ENCODE measurements around the gene NCOA7. TPM values are rescaled to one million over a fixed set of nuclear protein-coding genes. Genes with fewer than 3 reads are reported as not detected.

NCOA7 gene
- total and polyA plus RNA-seq, 4 donors: 8.6 to 40.9 (median 17.6) TPM

- Histone ChIP-seq H3K36me3 (ENCODE audit: control insufficient read depth in 4 of 4, insufficient read depth in 3 of 4, low read depth in 1 of 4, low read length in 3 of 4) (peaks cover 2 to 19% (median 9%) of the 10 kb centered on the region in 4 donors), H3K27me3 (ENCODE audit: control insufficient read depth in 4 of 4, insufficient read depth in 4 of 4, low read length in 3 of 4) (no peaks in the 10 kb centered on the region), H3K9ac (ENCODE audit: low read depth in 1 of 2, low read length in 2 of 2) (no peak overlapping the region), H3K4me3 (ENCODE audit: low read depth in 1 of 3, low read length in 3 of 3) (no peak overlapping the region), H3K4me1 (ENCODE audit: control insufficient read depth in 4 of 4, insufficient read depth in 4 of 4, low read length in 3 of 4) (peaks cover 0 to 3% (median 3%) of the 10 kb centered on the region in 4 donors), H3K27ac (ENCODE audit: low read depth in 1 of 2, low read length in 2 of 2) (no peak overlapping the region), H3K9me3 (ENCODE audit: control insufficient read depth in 4 of 4, low read length in 3 of 4) (no peaks in the 10 kb centered on the region)
- 92% methylated on average over 42 of the region's 42 CpGs for WGBS
- no peak for DNase-seq (ENCODE audit: low spot score)
- TF ChIP-seq ATF3 (IDR thresholded peaks at IDR 0.05) (no peak), FOXA1 (IDR thresholded peaks at IDR 0.05) (no peak), HNF4A (conservative IDR thresholded peaks at IDR 0.05) (no peak), MAX (IDR thresholded peaks at IDR 0.05) (no peak), NR2F2 (IDR thresholded peaks at IDR 0.05) (no peak), JUND (IDR thresholded peaks at IDR 0.05) (no peak), FOXA2 (IDR thresholded peaks at IDR 0.05) (no peak), RAD21 (IDR thresholded peaks at IDR 0.05) (no peak), REST (IDR thresholded peaks at IDR 0.05) (no peak), SP1 (IDR thresholded peaks at IDR 0.05) (no peak), RXRA (IDR thresholded peaks at IDR 0.05) (no peak), TAF1 (conservative IDR thresholded peaks at IDR 0.05) (no peak), EGR1 (IDR thresholded peaks at IDR 0.05; ENCODE audit: low read depth in 2 of 2) (no peak)
Observed at GRCh38 chr6:125759184-125759902, 31.4 kb upstream of the NCOA7 start.

GRCh38 chr6:125759959-125760457 is 30.8 kb upstream of the NCOA7 start:
- Histone ChIP-seq H3K4me3 (ENCODE audit: low read depth in 1 of 3, low read length in 3 of 3) (no peak overlapping the region), H3K9me3 (ENCODE audit: control insufficient read depth in 4 of 4, low read length in 3 of 4) (no peaks in the 10 kb centered on the region), H3K9ac (ENCODE audit: low read depth in 1 of 2, low read length in 2 of 2) (no peak overlapping the region), H3K27ac (ENCODE audit: low read depth in 1 of 2, low read length in 2 of 2) (no peak overlapping the region), H3K27me3 (ENCODE audit: control insufficient read depth in 4 of 4, insufficient read depth in 4 of 4, low read length in 3 of 4) (no peaks in the 10 kb centered on the region), H3K36me3 (ENCODE audit: control insufficient read depth in 4 of 4, insufficient read depth in 3 of 4, low read depth in 1 of 4, low read length in 3 of 4) (peaks cover 2 to 19% (median 9%) of the 10 kb centered on the region in 4 donors), H3K4me1 (ENCODE audit: control insufficient read depth in 4 of 4, insufficient read depth in 4 of 4, low read length in 3 of 4) (no peaks in the 10 kb centered on the region)
- TF ChIP-seq CTCF (IDR thresholded peaks at IDR 0.05; ENCODE audit: low read depth, low read length, missing input control) (no peak), JUND (IDR thresholded peaks at IDR 0.05) (no peak), FOXA1 (IDR thresholded peaks at IDR 0.05) (no peak), MAX (IDR thresholded peaks at IDR 0.05) (no peak), SP1 (IDR thresholded peaks at IDR 0.05) (no peak), ZBTB33 (IDR thresholded peaks at IDR 0.05) (no peak), GABPA (IDR thresholded peaks at IDR 0.05 in 1 of 2, conservative IDR thresholded peaks at IDR 0.05 in 1 of 2) (no peak), TAF1 (conservative IDR thresholded peaks at IDR 0.05) (no peak), YY1 (IDR thresholded peaks at IDR 0.05) (no peak), FOXA2 (IDR thresholded peaks at IDR 0.05) (no peak), ATF3 (IDR thresholded peaks at IDR 0.05) (no peak)
- 85% methylated on average over 5 of the region's 5 CpGs for WGBS
- no peak for DNase-seq (ENCODE audit: low spot score)

Data from liver (tissue), 9 donors.